ENCODE results near the gene HES4.
"Not testable (repeated sequence)": the region's sequence is repeated elsewhere in the genome, so short reads cannot be mapped to it uniquely, and the experiment has no call there.

Gene HES4

GRCh38 chr1:978835-979743 lies 20.8 kb downstream of the HES4 start:
- DNase-seq: peak; percentile 47

DNA sequence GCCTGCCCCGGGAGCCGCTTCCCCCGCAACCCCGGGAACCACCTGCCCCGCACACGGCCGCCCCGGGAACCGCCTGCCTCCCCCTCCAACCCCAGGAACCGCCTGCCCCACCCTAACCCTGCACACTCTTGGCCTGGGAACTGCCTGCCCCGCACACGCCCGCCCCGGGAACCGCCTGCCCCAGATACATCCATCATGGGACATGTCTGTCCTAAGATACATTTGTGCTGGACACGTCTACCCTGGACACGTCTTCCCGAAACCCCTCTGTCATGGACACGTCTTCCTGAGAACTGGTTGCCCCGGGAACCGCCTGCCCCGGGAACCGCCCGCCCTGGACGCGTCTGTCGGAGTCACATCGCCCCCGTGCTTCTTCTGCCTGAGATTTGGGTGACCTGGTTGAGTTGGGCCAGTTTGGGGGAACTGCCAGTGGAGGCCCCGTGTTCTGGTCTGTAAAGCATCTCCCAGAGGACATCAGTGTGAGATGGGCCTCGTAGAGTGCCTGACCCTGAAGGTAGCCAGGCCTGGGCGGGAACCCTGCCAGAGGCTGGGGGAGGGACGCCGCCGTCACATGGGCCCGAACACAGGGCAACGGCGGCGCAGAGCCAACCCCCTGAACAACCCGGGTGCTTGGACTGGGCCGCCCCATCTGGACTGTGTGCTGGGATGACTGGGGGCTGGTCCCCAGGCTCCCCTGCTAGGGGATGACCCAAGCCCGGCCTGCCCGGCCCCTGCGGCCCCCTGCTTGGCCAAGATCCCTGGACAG lies 21.6 kb downstream of the HES4 start:
- DNase-seq: peak; percentile 52

DNA sequence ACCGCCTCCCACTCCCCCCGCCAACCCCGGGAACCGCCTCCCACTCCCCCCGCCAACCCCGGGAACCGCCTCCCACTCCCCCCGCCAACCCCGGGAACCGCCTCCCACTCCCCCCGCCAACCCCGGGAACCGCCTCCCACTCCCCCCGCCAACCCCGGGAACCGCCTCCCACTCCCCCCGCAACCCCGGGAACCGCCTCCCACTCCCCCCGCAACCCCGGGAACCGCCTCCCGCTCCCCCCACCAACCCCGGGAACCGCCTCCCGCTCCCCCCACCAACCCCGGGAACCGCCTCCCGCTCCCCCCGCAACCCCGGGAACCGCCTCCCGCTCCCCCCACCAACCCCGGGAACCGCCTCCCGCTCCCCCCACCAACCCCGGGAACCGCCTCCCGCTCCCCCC lies 23.1 kb downstream of the HES4 start:
- DNase-seq: not testable (repeated sequence)

DNA sequence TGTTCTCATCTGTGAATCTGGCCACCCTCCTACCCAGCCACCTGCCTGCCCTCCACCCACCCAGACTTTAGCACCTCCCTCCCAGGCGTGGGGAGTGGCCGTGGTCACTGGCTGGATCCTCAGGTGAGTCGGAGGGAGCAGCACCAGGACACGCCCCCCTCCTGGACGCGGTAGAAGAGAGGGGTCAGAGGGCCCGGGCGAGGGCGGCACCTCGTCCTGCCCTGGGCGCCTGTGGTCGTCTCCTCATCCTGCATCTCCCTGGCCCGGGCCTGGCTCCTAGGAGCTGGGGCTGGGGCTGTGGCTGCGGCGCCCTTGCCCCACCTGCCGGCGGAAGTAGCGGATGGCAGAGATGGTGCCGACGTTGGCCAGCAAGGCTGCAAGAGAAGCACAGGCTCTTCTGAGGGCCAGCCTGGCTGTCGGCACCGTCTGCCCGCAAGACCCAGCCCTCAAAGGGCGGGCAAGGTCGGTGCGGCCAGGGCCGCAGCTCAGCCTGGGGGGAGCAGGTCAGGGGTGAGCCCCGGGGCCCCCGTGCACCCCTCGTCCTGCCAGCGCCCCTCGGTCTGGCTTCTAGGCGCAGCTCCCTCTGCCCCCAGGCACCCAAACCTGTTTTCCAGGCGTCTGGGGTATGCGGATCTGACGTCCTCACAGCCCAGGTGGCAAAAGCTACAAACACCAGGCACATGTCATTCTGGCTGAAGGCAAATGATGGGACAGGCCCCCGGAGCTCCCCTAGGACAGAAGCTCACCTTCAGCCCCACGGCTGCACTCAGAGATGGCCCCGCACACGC lies 23.8 kb downstream of the HES4 start:
- peak; percentile 94 for DNase-seq

DNA sequence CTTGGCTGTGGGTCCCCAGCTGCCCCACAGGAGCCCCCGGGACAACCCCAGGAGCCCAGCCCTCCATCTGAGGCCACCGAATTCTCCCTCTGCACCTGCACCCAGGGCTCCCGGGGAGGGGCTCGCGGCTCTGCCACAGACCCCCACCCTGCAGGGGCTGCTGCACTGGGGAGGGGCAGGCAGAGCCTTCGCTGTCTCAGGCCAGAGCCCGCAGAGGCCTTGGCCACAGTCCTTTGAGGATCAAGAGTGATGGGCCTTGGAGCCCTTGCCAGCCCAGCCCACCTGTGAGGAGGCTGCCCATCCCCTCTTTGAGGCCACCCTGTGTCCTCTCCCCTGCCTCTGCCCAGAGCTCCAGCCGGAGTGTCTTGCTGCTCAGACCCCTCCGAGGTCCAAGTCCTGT lies 24.5 kb downstream of the HES4 start:
- no peak for DNase-seq

DNA sequence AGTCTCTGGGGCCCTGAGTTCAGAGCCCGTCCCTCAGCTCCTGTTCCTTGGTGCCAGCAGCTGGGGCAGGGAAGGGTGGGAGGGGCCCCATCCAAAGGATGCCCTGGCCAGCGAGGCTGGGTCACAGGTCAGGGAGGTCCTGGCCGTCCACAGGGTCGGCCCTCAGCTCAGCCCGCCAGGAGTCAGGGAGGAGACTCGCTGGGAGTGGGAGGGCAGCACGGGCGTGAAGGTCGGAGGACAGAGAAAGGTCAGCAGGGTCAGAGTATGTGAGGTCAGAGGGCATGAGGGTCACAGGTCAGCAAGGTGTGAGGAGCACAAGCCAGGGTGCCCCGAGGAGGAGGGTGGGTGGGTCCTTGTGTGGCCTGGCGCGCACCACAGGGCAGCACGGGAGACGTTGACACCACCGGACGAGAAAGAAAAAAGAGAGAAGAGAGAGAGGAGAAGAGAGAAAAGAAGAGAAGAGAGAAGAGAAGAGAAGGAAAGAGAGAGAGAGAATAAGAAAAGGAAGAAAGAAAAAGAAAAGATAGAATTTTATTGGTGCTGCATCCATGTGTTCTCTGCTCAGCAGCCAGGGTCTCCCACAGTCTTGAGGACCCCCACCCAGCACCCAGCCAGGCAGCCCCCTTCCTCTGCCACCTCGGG lies 25.1 kb downstream of the HES4 start:
- no peak for DNase-seq

DNA sequence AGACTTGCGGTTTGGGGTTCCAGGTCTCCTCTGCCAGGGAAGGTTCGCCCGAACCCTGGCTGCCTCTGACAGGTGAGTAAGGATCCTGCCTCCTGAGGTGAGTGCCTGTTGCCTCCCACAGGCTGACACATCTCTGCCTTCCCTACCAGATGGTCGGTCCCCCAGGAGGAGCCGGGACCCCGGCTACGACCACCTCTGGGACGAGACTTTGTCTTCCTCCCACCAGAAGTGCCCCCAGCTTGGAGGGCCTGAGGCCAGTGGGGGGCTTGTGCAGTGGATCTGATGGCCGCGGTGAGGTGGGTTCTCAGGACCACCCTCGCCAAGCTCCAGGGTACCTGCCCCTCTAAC lies 25.6 kb downstream of the HES4 start:
- no peak for DNase-seq

DNA sequence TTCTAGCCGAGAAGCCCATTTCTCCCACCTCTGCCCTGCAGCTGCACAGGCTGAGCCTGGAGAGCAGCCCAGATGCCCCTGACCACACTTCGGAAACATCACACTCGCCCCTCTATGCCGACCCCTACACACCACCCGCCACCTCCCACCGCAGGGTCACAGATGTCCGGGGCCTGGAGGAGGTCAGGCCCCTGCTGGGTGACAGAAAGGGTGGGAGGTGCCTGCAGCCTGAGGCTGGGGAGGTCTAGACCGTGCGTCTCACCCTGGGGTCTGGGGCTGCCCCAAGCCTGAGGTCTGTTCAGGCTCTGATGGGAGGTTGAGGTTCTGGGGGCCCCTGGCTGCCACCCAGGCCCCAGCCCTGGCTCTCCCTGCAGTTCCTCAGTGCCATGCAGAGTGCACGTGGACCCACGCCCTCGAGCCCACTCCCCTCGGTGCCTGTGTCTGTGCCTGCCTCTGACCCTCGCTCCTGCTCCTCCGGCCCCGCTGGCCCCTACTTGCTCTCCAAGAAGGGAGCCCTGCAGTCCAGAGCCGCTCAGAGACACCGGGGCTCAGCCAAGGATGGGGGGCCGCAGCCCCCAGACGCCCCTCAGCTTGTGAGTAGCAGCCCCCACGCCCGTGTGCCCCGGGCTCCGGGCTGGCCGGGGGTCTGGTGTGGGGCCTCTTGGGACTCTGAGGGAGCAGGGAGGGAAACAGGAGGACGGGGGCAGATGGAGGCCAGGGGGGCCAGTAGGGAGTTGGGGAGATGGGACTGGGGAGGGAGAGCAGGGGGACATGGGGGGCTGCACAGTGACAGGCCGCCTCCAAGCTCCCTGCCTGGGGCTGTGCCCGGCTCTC lies 26.2 kb downstream of the HES4 start:
- no peak for DNase-seq

DNA sequence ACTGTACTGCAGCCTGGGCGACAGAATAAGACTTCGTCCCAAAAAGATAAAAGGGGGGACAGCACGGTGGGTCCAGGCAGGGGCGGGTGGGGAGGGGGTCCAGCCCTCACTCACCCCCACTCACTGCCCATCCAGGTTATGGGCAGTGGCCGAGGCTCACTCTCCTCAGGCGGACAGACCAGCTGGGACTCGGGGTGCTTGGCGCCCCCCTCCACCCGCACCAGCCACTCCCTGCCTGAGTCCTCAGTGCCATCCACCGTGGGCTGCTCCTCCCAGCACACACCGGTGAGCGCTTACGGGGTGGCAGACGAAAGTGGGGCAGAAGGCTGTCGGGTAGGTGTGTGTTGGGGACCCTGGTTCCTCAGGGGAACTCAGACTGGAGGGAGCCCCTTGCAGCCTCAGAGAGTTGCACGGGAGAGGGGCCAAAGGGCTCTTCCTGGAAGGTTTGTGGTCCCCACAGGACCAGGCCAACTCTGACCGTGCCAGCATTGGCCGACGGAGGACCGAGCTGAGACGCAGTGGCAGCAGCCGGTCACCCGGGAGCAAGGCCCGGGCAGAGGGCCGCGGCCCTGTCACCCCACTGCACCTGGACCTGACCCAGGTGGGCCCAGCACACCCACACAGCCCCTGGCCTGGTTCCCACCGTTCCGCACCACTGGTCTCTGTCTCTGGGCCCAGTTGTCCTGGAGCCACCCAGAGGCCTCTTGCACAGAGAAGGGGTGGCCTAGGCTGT lies 27.0 kb downstream of the HES4 start:
- DNase-seq: no peak

- DNase-seq: no peak
These were observed 28.0 kb downstream of the HES4 start for GRCh38 chr1:971751-972506.

- no peak for DNase-seq
These were observed 28.7 kb downstream of the HES4 start for GRCh38 chr1:970973-971730.

- no peak for DNase-seq
These were observed 29.5 kb downstream of the HES4 start for GRCh38 chr1:970242-970972.

DNA sequence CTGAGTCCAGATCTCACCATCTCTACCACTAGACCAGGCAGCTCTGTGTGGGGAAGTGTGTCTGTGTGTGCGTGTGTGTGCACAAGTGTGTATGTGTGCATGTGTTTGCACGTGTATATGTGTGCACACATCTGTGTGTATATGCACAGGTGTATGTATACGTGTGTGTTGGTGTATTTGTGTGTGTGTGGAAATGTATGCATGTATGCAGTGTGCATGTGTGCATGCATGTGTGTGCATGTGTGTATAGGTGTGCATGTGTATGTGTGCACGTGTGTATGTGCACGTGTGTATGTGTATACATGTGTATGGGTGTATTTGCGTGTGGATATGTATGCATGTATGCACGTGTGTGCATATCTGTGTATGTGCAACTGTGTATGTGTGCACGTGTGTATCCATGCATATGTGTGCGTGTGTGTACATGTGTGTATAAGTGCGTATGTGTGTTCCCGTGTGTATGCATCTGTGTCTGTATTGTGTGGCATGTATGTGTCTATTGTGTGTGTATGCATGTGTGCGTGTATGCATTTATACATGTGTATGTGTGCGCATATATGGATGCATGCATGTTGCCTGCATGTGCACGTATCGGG lies 30.5 kb downstream of the HES4 start:
- DNase-seq: no peak

DNA sequence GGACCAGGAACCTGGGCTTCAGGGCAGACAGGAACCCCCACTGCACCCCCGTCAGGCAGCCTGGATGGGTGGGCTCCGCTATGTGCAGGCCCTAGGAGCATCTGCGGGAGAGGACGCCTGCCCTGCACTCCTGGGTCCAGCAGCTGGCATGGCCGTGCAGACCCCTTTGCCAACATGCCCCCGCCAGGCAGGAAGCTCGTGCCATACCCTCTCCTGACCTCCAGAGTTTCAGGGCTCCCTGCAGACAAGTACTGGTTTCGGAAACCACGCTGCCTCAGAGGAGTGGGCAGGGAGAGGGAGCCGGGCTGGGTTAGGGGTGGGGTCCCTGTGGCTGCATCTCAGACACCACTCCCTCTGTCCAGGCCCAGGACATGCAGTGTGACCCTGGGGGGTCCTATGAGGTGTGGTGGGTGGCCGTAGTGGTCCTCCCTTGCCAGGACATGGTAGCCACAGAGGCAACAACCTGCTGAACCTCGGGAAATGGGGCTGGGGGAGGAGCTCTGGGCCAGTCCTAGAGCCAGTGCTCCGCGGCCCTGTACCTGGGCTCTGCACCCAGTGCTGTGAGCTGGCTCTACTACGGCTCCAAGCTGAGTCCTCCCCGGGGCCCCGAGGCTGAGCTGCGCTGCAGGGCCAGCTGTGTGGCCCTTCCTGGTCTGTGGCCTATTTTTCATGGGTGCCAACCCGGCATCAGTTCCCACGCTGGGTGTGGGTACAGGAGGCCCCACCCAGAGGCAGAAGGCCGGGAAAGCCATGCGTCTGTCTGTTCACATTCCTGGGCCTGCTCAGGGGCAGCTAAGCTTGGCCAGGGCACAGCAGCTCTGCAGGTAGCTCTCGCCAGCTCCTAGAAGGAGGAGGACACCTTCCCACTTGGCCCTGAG lies 32.2 kb downstream of the HES4 start:
- no peak for DNase-seq

- DNase-seq: peak; percentile 88
These were observed 33.1 kb downstream of the HES4 start for GRCh38 chr1:966704-967300.

DNA sequence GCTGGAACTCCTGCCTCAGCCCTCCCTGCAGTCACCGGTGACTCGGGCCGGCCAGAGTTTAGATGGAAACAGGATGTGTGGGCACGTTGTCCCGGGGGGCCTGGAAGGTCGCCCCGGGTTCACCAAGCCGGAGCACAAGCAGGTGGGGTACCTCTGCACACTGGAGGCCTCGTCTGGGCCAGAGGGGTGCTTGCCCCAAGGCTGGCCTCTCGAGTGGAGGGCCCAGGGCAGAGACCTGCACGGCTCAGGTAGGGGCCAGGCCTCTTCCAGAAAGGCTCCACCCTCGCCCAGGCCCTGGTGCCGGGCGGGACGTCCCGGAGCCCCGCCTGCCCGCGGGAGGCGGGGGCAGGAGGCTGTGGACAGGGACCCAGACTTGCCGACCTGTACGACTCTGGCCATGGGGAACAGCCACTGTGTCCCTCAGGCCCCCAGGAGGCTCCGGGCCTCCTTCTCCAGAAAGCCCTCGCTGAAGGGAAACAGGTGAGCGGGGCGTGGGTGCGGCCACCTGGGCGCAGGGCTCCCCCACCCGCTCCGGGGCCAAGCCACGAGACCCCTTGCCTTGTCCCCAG lies 33.7 kb downstream of the HES4 start, which contains the start of gene PLEKHN1:
Gene PLEKHN1, plus strand, starts transcription at position 348 of the 569 bp plus-strand sequence. Its CDS starts 50 bp downstream, at position 398.
- peak; percentile 88 for DNase-seq
